Measurements from ENCODE around the gene OSBPL8. TPM values are rescaled to one million over a fixed set of nuclear protein-coding genes. Genes with fewer than 3 reads are reported as not detected.

The OSBPL8 gene
- total RNA-seq, 4 donors from 2014 or later = 15.5 to 241 (median 29.4) TPM

GRCh38 chr12:76307083-76307482, 252.5 kb downstream of the OSBPL8 start:
- in situ Hi-C loops (cut with MboI; ENCODE audit: low pct_ligation_motif_present in 1 of 4, low pct_unique_long_range_greater_than_20kb in 1 of 4, low sequenced_read_pairs in 3 of 4) = no loop called here

DNA sequence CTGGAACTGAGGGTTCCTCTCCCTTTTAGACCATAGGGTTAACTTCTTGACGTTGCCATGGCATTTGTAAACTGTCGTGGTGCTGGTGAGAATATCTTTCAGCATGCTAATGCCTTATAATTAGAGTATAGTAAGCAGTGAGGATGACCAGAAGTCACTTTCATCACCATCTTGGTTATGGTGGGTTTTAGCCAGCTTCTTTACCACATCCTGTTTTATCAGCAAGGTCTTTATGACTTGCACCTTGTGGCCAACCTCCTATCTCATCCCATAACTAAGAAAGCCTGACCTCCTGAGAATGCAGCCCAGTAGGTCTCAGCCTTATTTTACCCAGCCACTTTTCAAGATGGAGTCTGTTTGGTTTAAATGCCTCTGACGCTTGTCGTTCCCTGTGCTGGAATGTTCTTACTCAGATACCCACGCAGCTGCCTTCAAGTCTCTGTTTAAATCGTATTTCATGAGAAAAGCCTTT, 255.5 kb downstream of the OSBPL8 start:
- Histone ChIP-seq H3K36me3 (no peaks in the 10 kb centered on the region), H3K4me1 (no peaks in the 10 kb centered on the region), H3K27me3 (no peaks in the 10 kb centered on the region), H3K27ac (no peak overlapping the region), H3K4me3 (no peak overlapping the region), H3K9me3 (no peaks in the 10 kb centered on the region)
- in situ Hi-C loops (cut with MboI; ENCODE audit: low pct_ligation_motif_present in 1 of 4, low pct_unique_long_range_greater_than_20kb in 1 of 4, low sequenced_read_pairs in 3 of 4) (no loop called here), intact Hi-C loops (cut with DNase I; ENCODE audit: low total_unique reads) (no loop called here)
- no peak for DNase-seq
- 78 to 79% methylated on average over 5 to 6 of the region's 6 CpGs for WGBS, 2 donors (ENCODE audit: low coverage in 1 of 2)
- no peak for TF ChIP-seq POLR2AphosphoS5 (IDR thresholded peaks at IDR 0.05)
- no peak for TF ChIP-seq EP300 (IDR thresholded peaks at IDR 0.05; ENCODE audit: low read depth)
- no peak for TF ChIP-seq CTCF (IDR thresholded peaks at IDR 0.05)
- TF ChIP-seq POLR2A (IDR thresholded peaks at IDR 0.05) = no peak

More at GRCh38 chr12:76307083-76307482, 252.5 kb downstream of the OSBPL8 start:
- no peak for DNase-seq
- Histone ChIP-seq H3K9me3 (no peaks in the 10 kb centered on the region), H3K4me3 (no peak overlapping the region), H3K27ac (no peak overlapping the region), H3K4me1 (no peaks in the 10 kb centered on the region), H3K36me3 (no peaks in the 10 kb centered on the region), H3K27me3 (no peaks in the 10 kb centered on the region)
- TF ChIP-seq CTCF (IDR thresholded peaks at IDR 0.05) = no peak
- TF ChIP-seq POLR2A (IDR thresholded peaks at IDR 0.05) = no peak
- no peak for TF ChIP-seq EP300 (IDR thresholded peaks at IDR 0.05; ENCODE audit: low read depth)
- TF ChIP-seq POLR2AphosphoS5 (IDR thresholded peaks at IDR 0.05) = no peak
- WGBS, 2 donors (ENCODE audit: low coverage in 1 of 2) = 95 to 100% methylated on average over 1 of the region's 1 CpG
- intact Hi-C loops (cut with DNase I; ENCODE audit: low total_unique reads) = no loop called here

DNA sequence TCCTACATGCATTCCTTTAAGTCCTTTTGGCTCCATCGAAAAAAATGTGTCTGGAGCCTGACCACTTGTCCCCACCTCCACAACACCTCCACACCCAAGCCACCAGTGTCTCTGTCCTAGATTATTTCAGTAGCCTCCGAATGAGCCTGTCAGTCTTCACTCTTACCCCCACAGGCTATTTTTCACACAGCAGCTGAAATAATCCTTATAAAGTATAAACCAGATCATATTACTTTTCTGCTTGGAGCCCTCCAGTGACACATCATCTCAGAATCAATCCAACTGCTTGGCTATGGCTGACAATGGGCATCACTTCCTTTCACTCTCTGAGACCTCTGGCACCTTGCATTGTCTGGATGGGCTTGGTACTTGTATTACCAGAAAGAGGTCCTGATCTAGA, 256.2 kb downstream of the OSBPL8 start:
- in situ Hi-C loops (cut with MboI; ENCODE audit: low pct_ligation_motif_present in 1 of 4, low pct_unique_long_range_greater_than_20kb in 1 of 4, low sequenced_read_pairs in 3 of 4) (no loop called here), intact Hi-C loops (cut with DNase I; ENCODE audit: low total_unique reads) (no loop called here)
- no peaks in the 10 kb centered on the region for H3K27me3 ChIP-seq
- DNase-seq = no peak
- H3K4me3 ChIP-seq = no peak overlapping the region
- no peaks in the 10 kb centered on the region for H3K36me3 ChIP-seq
- TF ChIP-seq CTCF (IDR thresholded peaks at IDR 0.05) (no peak), EP300 (IDR thresholded peaks at IDR 0.05; ENCODE audit: low read depth) (no peak), POLR2AphosphoS5 (IDR thresholded peaks at IDR 0.05) (no peak), POLR2A (IDR thresholded peaks at IDR 0.05) (no peak)
- H3K4me1 ChIP-seq = no peaks in the 10 kb centered on the region
- H3K9me3 ChIP-seq = no peaks in the 10 kb centered on the region
- WGBS, 2 donors (ENCODE audit: low coverage in 1 of 2) = 85 to 86% methylated on average over 2 of the region's 2 CpGs
- H3K27ac ChIP-seq = no peak overlapping the region

Small RNAs within 50 kb of the gene (small RNA-seq; reads per million reads assigned to genes)
- 0 reads per million in 4 donors for gene RN7SKP172

Other genes with a start within 250 kb of the OSBPL8 start
- 1 to 10 TPM in 2 of 4 donors, not detected in 2; 5.2 to 6.4 TPM for gene BBS10, start 211.4 kb downstream of the OSBPL8 start, total RNA-seq
- gene ZDHHC17, start 204.3 kb upstream of the OSBPL8 start, total RNA-seq = 10 to 100 TPM in 3 of 4 donors, 1 to 10 TPM in 1; 2.6 to 38.7 (median 18.5) TPM

All from transverse colon (tissue), 4 donors.